ENCODE measurements around the gene MON2.
A peak's percentile ranks its signal among the peaks of the same experiment; 100 is the strongest.

Gene MON2

GRCh38 chr12:62434494-62435302, 31.9 kb upstream of the MON2 start:
- Histone ChIP-seq H3K27me3 (ENCODE audit: insufficient read depth, low read length, poor library complexity) (peaks cover 2% of the 10 kb centered on the region), H3K9me3 (ENCODE audit: insufficient read depth, low read length, severe bottlenecking) (no peaks in the 10 kb centered on the region), H3K9ac (ENCODE audit: low read depth, low read length) (no peak overlapping the region), H3K4me2 (ENCODE audit: insufficient read depth, low read length) (no peak overlapping the region), H3K27ac (ENCODE audit: low read length) (no peak overlapping the region), H4K20me1 (ENCODE audit: insufficient read depth, low read length) (no peaks in the 10 kb centered on the region), H3K4me3 (ENCODE audit: low read depth in 1 of 2, low read length in 2 of 2) (no peak overlapping the region), H2AFZ (ENCODE audit: low read depth, low read length) (no peak overlapping the region), H3K79me2 (ENCODE audit: insufficient read depth, low read length) (no peaks in the 10 kb centered on the region), H3K4me1 (ENCODE audit: insufficient read depth, low read length) (no peaks in the 10 kb centered on the region), H3K36me3 (ENCODE audit: insufficient read depth, low read length) (no peaks in the 10 kb centered on the region)
- DNase-seq: no peak
- no peak for TF ChIP-seq CTCF (IDR thresholded peaks at IDR 0.05; ENCODE audit: borderline replicate concordance, extremely low read depth, low read length, poor library complexity, severe bottlenecking)
- no peak for TF ChIP-seq EZH2 (IDR thresholded peaks at IDR 0.05; ENCODE audit: borderline replicate concordance, low read depth, low read length, severe bottlenecking)
- no peak for ATAC-seq (ENCODE audit: insufficient read depth, low read depth)

GRCh38 chr12:62435303-62436163, 31.1 kb upstream of the MON2 start:
- DNase-seq: no peak
- no peak overlapping the region for H3K4me3 ChIP-seq (ENCODE audit: low read depth in 1 of 2, low read length in 2 of 2)
- no peaks in the 10 kb centered on the region for H3K36me3 ChIP-seq (ENCODE audit: insufficient read depth, low read length)
- H3K4me2 ChIP-seq (ENCODE audit: insufficient read depth, low read length): no peak overlapping the region
- no peak overlapping the region for H3K9ac ChIP-seq (ENCODE audit: low read depth, low read length)
- H4K20me1 ChIP-seq (ENCODE audit: insufficient read depth, low read length): no peaks in the 10 kb centered on the region
- ATAC-seq (ENCODE audit: insufficient read depth, low read depth): no peak
- H2AFZ ChIP-seq (ENCODE audit: low read depth, low read length): 0 out of 2 replicates have a peak overlapping the region, but pooled peaks have one; percentile 2
- H3K79me2 ChIP-seq (ENCODE audit: insufficient read depth, low read length): no peaks in the 10 kb centered on the region
- no peaks in the 10 kb centered on the region for H3K4me1 ChIP-seq (ENCODE audit: insufficient read depth, low read length)
- H3K9me3 ChIP-seq (ENCODE audit: insufficient read depth, low read length, severe bottlenecking): no peaks in the 10 kb centered on the region
- no peak overlapping the region for H3K27ac ChIP-seq (ENCODE audit: low read length)
- TF ChIP-seq EZH2 (IDR thresholded peaks at IDR 0.05; ENCODE audit: borderline replicate concordance, low read depth, low read length, severe bottlenecking) (no peak), CTCF (IDR thresholded peaks at IDR 0.05; ENCODE audit: borderline replicate concordance, extremely low read depth, low read length, poor library complexity, severe bottlenecking) (no peak)
- H3K27me3 ChIP-seq (ENCODE audit: insufficient read depth, low read length, poor library complexity): peaks cover 2% of the 10 kb centered on the region

- Histone ChIP-seq H3K27me3 (ENCODE audit: insufficient read depth, low read length, poor library complexity) (peaks cover 2% of the 10 kb centered on the region), H2AFZ (ENCODE audit: low read depth, low read length) (no peak overlapping the region)
Measured at GRCh38 chr12:62436164-62436503, 30.5 kb upstream of the MON2 start.

More at GRCh38 chr12:62436164-62436503, 30.5 kb upstream of the MON2 start:
- Histone ChIP-seq H4K20me1 (ENCODE audit: insufficient read depth, low read length) (no peaks in the 10 kb centered on the region), H3K36me3 (ENCODE audit: insufficient read depth, low read length) (no peaks in the 10 kb centered on the region), H3K4me1 (ENCODE audit: insufficient read depth, low read length) (no peaks in the 10 kb centered on the region), H3K4me2 (ENCODE audit: insufficient read depth, low read length) (no peak overlapping the region), H3K9ac (ENCODE audit: low read depth, low read length) (no peak overlapping the region), H3K79me2 (ENCODE audit: insufficient read depth, low read length) (no peaks in the 10 kb centered on the region), H3K9me3 (ENCODE audit: insufficient read depth, low read length, severe bottlenecking) (no peaks in the 10 kb centered on the region), H3K4me3 (ENCODE audit: low read depth in 1 of 2, low read length in 2 of 2) (no peak overlapping the region), H3K27ac (ENCODE audit: low read length) (no peak overlapping the region)
- no peak for ATAC-seq (ENCODE audit: insufficient read depth, low read depth)
- no peak for DNase-seq
- no peak for TF ChIP-seq CTCF (IDR thresholded peaks at IDR 0.05; ENCODE audit: borderline replicate concordance, extremely low read depth, low read length, poor library complexity, severe bottlenecking)
- no peak for TF ChIP-seq EZH2 (IDR thresholded peaks at IDR 0.05; ENCODE audit: borderline replicate concordance, low read depth, low read length, severe bottlenecking)
